ENCODE data around the gene MYO16. TPM values are rescaled to one million over a fixed set of nuclear protein-coding genes. Genes with fewer than 3 reads are reported as not detected.

MYO16 gene
- total and polyA plus RNA-seq, 9 donors, result under 0.01 to 0.37 (median 0.16) TPM; not detected in 2

DNA sequence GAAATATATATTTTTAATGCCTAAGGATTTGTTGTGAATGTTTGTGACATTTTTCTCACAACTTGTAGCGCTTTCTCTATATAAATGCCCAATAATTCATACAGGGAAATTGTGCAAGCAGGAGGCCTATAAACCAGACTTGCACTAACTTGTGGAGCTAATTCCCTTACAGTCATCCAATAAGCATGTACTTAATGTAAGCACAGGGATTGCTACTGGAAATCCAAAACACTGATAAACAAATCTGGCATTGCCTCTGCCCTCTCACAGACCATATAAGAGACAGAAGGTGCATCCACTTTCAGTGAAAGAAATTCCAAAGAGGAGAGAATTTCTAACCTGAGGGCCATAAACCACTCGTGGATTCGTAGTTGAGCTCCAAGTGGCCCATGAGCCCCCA is 518.8 kb downstream of the MYO16 start:
- intact Hi-C loops (cut with DNase I), result loop anchor here in 3 of 4 donors (5.0 to 10.0 kb wide), 4 partner anchors 634 to 959 kb away; partner anchors contain the start of gene IRS2 (in 1 of the 3)
- no peaks in the 10 kb centered on the region for H3K27me3 ChIP-seq
- TF ChIP-seq EP300 (IDR thresholded peaks at IDR 0.05) (no peak), POLR2A (IDR thresholded peaks at IDR 0.05) (no peak)
- TF ChIP-seq, protein P1, sequence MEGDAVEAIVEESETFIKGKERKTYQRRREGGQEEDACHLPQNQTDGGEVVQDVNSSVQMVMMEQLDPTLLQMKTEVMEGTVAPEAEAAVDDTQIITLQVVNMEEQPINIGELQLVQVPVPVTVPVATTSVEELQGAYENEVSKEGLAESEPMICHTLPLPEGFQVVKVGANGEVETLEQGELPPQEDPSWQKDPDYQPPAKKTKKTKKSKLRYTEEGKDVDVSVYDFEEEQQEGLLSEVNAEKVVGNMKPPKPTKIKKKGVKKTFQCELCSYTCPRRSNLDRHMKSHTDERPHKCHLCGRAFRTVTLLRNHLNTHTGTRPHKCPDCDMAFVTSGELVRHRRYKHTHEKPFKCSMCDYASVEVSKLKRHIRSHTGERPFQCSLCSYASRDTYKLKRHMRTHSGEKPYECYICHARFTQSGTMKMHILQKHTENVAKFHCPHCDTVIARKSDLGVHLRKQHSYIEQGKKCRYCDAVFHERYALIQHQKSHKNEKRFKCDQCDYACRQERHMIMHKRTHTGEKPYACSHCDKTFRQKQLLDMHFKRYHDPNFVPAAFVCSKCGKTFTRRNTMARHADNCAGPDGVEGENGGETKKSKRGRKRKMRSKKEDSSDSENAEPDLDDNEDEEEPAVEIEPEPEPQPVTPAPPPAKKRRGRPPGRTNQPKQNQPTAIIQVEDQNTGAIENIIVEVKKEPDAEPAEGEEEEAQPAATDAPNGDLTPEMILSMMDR (IDR thresholded peaks at IDR 0.05), result no peak
- WGBS, 3 donors, result 90 to 93% (median 91%) methylated on average over 3 of the region's 3 CpGs
- no peak for DNase-seq
- H3K27ac ChIP-seq, result no peak overlapping the region
- H3K9me3 ChIP-seq, result no peaks in the 10 kb centered on the region
- H3K4me1 ChIP-seq (ENCODE audit: insufficient read depth), result peaks cover 2% of the 10 kb centered on the region
- H3K4me3 ChIP-seq, result no peak overlapping the region
- H3K36me3 ChIP-seq, result no peaks in the 10 kb centered on the region

GRCh38 chr13:109150696-109151095 is 521.3 kb downstream of the MYO16 start:
- no peak for DNase-seq
- peaks cover 13% of the 10 kb centered on the region for H3K4me1 ChIP-seq (ENCODE audit: insufficient read depth)
- H3K9me3 ChIP-seq, result no peaks in the 10 kb centered on the region
- intact Hi-C loops (cut with DNase I), result loop anchor here in 1 of 4 donors (10.0 kb wide), 1 partner anchor 634 kb away; the partner anchor contains the start of gene IRS2
- H3K27ac ChIP-seq, result no peak overlapping the region
- H3K27me3 ChIP-seq, result no peaks in the 10 kb centered on the region
- TF ChIP-seq POLR2A (IDR thresholded peaks at IDR 0.05), result no peak
- TF ChIP-seq EP300 (IDR thresholded peaks at IDR 0.05), result no peak
- TF ChIP-seq, protein P1 (IDR thresholded peaks at IDR 0.05), result no peak
- no peaks in the 10 kb centered on the region for H3K36me3 ChIP-seq
- no peak overlapping the region for H3K4me3 ChIP-seq

DNA sequence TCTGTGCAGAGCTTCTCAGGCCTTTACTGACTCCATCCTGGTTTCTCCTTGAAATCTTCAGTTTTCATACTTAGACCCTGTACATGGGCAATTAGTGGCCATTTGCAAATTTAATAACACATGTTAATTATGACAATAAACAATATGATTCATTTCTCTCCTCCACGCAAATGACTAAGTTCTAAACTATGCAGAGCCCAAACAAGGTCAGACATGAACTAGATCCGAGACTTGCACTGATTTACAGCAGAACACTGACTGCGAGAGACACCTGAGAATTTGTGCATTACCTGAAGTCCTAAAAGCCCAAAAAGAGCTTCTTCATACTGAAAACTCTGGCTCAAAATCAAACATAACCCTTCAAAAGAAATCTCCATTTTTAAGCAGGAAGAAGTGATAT is 521.8 kb downstream of the MYO16 start:
- H3K36me3 ChIP-seq, result no peaks in the 10 kb centered on the region

DNA sequence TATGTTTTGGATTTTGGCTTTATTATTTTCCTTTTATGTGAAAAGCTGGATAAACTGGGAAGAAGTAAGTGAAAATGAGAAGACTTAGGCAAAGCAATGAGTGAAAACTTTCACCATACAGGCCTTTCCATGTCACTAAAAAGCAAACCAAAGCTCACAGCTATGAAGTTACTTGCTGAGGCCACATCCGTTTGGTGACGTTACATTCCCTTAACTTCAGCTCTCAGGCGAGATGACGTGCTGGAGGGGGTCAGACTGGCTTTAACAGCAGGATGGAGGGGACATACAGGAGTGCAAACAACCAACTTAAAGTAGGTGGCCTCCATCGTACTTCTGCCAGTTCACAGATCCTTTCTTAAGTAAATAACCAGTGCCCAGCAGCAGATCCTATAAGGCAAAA is 522.3 kb downstream of the MYO16 start:
- DNase-seq, result no peak
- intact Hi-C loops (cut with DNase I), result loop anchor here in 1 of 4 donors (10.0 kb wide), 1 partner anchor 633 kb away; the partner anchor contains the start of gene IRS2
- no peak overlapping the region for H3K27ac ChIP-seq
- no peak overlapping the region for H3K4me3 ChIP-seq
- H3K4me1 ChIP-seq (ENCODE audit: insufficient read depth), result peaks cover 13% of the 10 kb centered on the region
- TF ChIP-seq, protein P1 (IDR thresholded peaks at IDR 0.05), result no peak
- no peak for TF ChIP-seq EP300 (IDR thresholded peaks at IDR 0.05)
- no peak for TF ChIP-seq POLR2A (IDR thresholded peaks at IDR 0.05)
- H3K9me3 ChIP-seq, result no peaks in the 10 kb centered on the region
- 92 to 95% (median 93%) methylated on average over 5 of the region's 5 CpGs for WGBS, 3 donors
- no peaks in the 10 kb centered on the region for H3K36me3 ChIP-seq
- H3K27me3 ChIP-seq, result no peaks in the 10 kb centered on the region

More for the DNA sequence above, 521.8 kb downstream of the MYO16 start:
- Histone ChIP-seq H3K27ac (no peak overlapping the region), H3K9me3 (no peaks in the 10 kb centered on the region), H3K4me1 (ENCODE audit: insufficient read depth) (peaks cover 13% of the 10 kb centered on the region), H3K27me3 (no peaks in the 10 kb centered on the region), H3K4me3 (no peak overlapping the region)
- TF ChIP-seq, protein P1 (IDR thresholded peaks at IDR 0.05), result no peak
- TF ChIP-seq EP300 (IDR thresholded peaks at IDR 0.05) (no peak), POLR2A (IDR thresholded peaks at IDR 0.05) (no peak)
- intact Hi-C loops (cut with DNase I), result loop anchor here in 1 of 4 donors (10.0 kb wide), 1 partner anchor 634 kb away; the partner anchor contains the start of gene IRS2
- whole genome bisulfite sequencing, 3 donors, result 69 to 76% (median 73%) methylated on average over 3 of the region's 3 CpGs
- DNase-seq, result no peak

All from ovary (tissue), 9 donors.